GM12872 (cell line): ENCODE data around the gene CCDC85C.

Experiments used
- CTCF ChIP-seq: IDR thresholded peaks from 3 replicates; pipeline ENCODE4 v1.5.1; 2011; ENCODE audit warnings: low read depth, mild to moderate bottlenecking, low read length, moderate library complexity; ENCODE audit not compliant: insufficient read depth

CCDC85C gene

GRCh38 chr14:99512571-99513182 lies 91.3 kb downstream of the CCDC85C start:
- no peak for TF ChIP-seq CTCF

GRCh38 chr14:99512110-99512449 lies 91.9 kb downstream of the CCDC85C start:
- no peak for TF ChIP-seq CTCF

- no peak for TF ChIP-seq CTCF
Observed at GRCh38 chr14:99511421-99512109, 92.4 kb downstream of the CCDC85C start.

GRCh38 chr14:99510556-99511139 lies 93.4 kb downstream of the CCDC85C start:
- no peak for TF ChIP-seq CTCF

- TF ChIP-seq CTCF: no peak
Observed at GRCh38 chr14:99509871-99510555, 94.0 kb downstream of the CCDC85C start.

- no peak for TF ChIP-seq CTCF
Observed at GRCh38 chr14:99508896-99509629, 94.9 kb downstream of the CCDC85C start.
